Mesendoderm (in vitro differentiated cells): ENCODE results near the gene SH3RF1.
A peak's percentile ranks its signal among the peaks of the same experiment; 100 is the strongest.
"Not testable (repeated sequence)": the region's sequence is repeated elsewhere in the genome, so short reads cannot be mapped to it uniquely, and the experiment has no call there.

Experiments used
- DNase-seq: peaks from one replicate; pipeline ENCODE4 v3.0.0; 2013
- H2AK5ac ChIP-seq: 2 replicates; pipeline ENCODE4 v1.6.1; 2013; ENCODE audit warnings: low read length, inconsistent platforms
- H2BK120ac ChIP-seq: 2 replicates; pipeline ENCODE4 v1.6.1; 2013; ENCODE audit warnings: low read depth, mild to moderate bottlenecking, low read length, moderate library complexity, mixed read lengths
- H2BK15ac ChIP-seq: replicated peaks from 2 replicates; pipeline ENCODE4 v1.6.1; 2013; ENCODE audit warnings: low read depth, mild to moderate bottlenecking, moderate library complexity
- H2BK5ac ChIP-seq: 2 replicates; pipeline ENCODE4 v1.6.1; 2013; ENCODE audit warnings: low read length, inconsistent platforms
- H3K18ac ChIP-seq: 2 replicates; pipeline ENCODE4 v1.6.1; 2013; ENCODE audit warnings: mild to moderate bottlenecking, low read length, mixed read lengths
- H3K23ac ChIP-seq: one replicate; pipeline ENCODE4 v1.6.1; 2013; ENCODE audit warnings: low read length
- H3K27ac ChIP-seq: 2 replicates; pipeline ENCODE4 v1.5.1; 2013; ENCODE audit warnings: low read depth, mild to moderate bottlenecking, inconsistent platforms, low read length, moderate library complexity
- H3K27me3 ChIP-seq: 2 replicates; pipeline ENCODE4 v1.6.1; 2013; ENCODE audit warnings: low read length, control low read depth, mild to moderate bottlenecking, inconsistent platforms; ENCODE audit not compliant: insufficient read depth, poor library complexity
- H3K36me3 ChIP-seq: 2 replicates; pipeline ENCODE4 v1.6.1; 2013; ENCODE audit warnings: low read length, inconsistent platforms; ENCODE audit not compliant: control insufficient read depth, insufficient read depth
- H3K4ac ChIP-seq: one replicate; pipeline ENCODE4 v1.6.1; 2013; ENCODE audit warnings: low read depth, mild to moderate bottlenecking, low read length, moderate library complexity
- H3K4me1 ChIP-seq: 2 replicates; pipeline ENCODE4 v1.6.1; 2013; ENCODE audit warnings: low read depth, low read length, inconsistent platforms; ENCODE audit not compliant: control insufficient read depth
- H3K4me2 ChIP-seq: 2 replicates; pipeline ENCODE4 v1.6.1; 2013; ENCODE audit warnings: low read length
- H3K4me3 ChIP-seq: 2 replicates; pipeline ENCODE4 v1.5.1; 2013; ENCODE audit warnings: mild to moderate bottlenecking, low read length
- H3K56ac ChIP-seq: one replicate; pipeline ENCODE4 v1.6.1; 2013; ENCODE audit warnings: low read length
- H3K79me1 ChIP-seq: 2 replicates; pipeline ENCODE4 v1.6.1; 2013; ENCODE audit warnings: low read length, inconsistent platforms
- H3K79me2 ChIP-seq: 2 replicates; pipeline ENCODE4 v1.6.1; 2013; ENCODE audit warnings: mild to moderate bottlenecking, low read length; ENCODE audit not compliant: control insufficient read depth, insufficient read depth
- H3K9ac ChIP-seq: 2 replicates; pipeline ENCODE4 v1.6.1; 2013; ENCODE audit warnings: low read length, inconsistent platforms
- H4K5ac ChIP-seq: one replicate; pipeline ENCODE4 v1.6.1; 2013; ENCODE audit warnings: low read length
- H4K8ac ChIP-seq: one replicate; pipeline ENCODE4 v1.6.1; 2013; ENCODE audit warnings: low read depth, mild to moderate bottlenecking, control low read depth, low read length, moderate library complexity
- WGBS: extraction: QIAGEN DNeasy Blood & Tissue Kit; methylation state at CpG from one replicate; pipeline ENCODE4 v1.1.7; 2013; ENCODE audit warnings: low lambda C conversion rate, missing lambda C conversion rate; ENCODE audit not compliant: insufficient coverage; ENCODE audit errors: extremely low coverage; 5-methylcytosine and 5-hydroxymethylcytosine counted together

Gene SH3RF1

DNA sequence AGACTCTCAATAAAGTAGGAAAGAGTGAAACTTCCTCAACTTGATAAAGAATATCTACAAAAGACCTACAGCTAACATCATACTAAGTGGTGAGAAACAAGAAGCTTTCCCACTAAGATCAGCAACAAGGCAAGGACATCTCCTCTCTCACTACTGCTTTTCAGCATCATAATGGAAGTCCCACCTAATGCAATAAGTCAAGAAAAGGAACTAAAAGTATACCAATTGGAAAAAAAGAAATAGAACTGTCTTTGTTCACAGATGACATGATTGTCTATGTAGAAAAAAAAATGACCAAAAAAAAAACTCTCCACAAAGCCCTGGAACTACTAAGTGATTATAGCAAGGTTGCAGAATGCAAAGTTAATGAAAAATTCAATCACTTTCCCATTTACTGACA lies 25.1 kb upstream of the SH3RF1 start:
- no peak overlapping the region for H3K18ac ChIP-seq
- no peak overlapping the region for H4K5ac ChIP-seq
- no peak overlapping the region for H4K8ac ChIP-seq
- no peaks in the 10 kb centered on the region for H3K4me1 ChIP-seq
- H2BK5ac ChIP-seq: no peak overlapping the region
- H3K27me3 ChIP-seq: no peaks in the 10 kb centered on the region
- no peak overlapping the region for H3K4ac ChIP-seq
- no peaks in the 10 kb centered on the region for H3K79me2 ChIP-seq
- H3K27ac ChIP-seq: no peak overlapping the region
- H3K79me1 ChIP-seq: no peaks in the 10 kb centered on the region
- H2AK5ac ChIP-seq: no peak overlapping the region
- H3K56ac ChIP-seq: no peak overlapping the region
- H3K4me3 ChIP-seq: no peak overlapping the region
- no peak for DNase-seq
- H2BK120ac ChIP-seq: no peak overlapping the region
- H3K36me3 ChIP-seq: no peaks in the 10 kb centered on the region
- H3K9ac ChIP-seq: no peak overlapping the region
- H3K23ac ChIP-seq: no peak overlapping the region
- no peak overlapping the region for H2BK15ac ChIP-seq
- no peak overlapping the region for H3K4me2 ChIP-seq

DNA sequence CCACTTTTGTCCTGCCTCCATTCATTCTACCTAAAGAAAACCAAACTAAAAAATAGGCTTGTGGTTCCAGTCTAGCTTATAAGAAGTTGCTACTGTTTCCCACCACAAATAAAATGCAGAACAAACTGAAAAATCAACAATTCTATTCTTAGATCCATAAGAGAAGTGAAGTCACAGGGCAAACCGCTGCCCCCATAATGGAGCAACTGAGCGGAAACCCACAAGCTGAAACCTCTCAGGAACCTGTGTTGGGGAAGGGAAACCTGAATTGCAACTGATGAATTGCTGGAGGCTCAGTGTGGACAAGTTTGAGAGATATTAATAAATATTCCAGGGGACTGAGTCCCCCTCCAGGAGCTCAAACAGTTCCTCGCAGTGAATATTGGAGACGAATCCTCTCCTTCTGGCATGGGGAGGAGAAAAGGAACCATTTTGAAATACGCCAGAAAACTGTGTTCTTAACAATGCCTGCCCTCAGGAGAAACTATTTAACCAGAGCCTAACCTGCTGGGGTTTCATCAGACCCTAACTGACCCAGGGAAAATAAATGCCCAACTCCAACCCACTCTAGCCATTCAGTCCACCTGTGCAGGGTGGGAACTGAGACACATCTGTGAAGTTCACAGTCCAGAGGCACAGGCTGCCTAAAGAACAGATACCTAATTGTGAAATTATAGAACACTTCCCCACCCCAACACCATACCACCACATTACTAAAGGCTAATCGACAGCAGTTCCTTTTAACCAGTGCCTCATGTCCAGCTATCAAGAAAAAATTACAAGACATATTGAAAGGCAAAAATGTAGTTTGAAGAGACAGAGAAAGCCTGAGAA lies 22.8 kb upstream of the SH3RF1 start:
- DNase-seq: no peak
- Histone ChIP-seq H3K4me2 (no peak overlapping the region), H3K4ac (no peak overlapping the region), H3K27me3 (no peaks in the 10 kb centered on the region), H3K4me3 (no peak overlapping the region), H3K79me2 (no peaks in the 10 kb centered on the region), H3K9ac (no peak overlapping the region), H3K18ac (no peak overlapping the region), H3K27ac (no peak overlapping the region), H2BK5ac (no peak overlapping the region), H4K5ac (no peak overlapping the region), H4K8ac (no peak overlapping the region), H3K23ac (no peak overlapping the region), H3K36me3 (no peaks in the 10 kb centered on the region), H2BK120ac (no peak overlapping the region), H3K4me1 (no peaks in the 10 kb centered on the region), H3K56ac (no peak overlapping the region), H2AK5ac (no peak overlapping the region), H3K79me1 (no peaks in the 10 kb centered on the region), H2BK15ac (no peak overlapping the region)
- WGBS: no CpG with 5 or more reads among the region's 6 CpGs

DNA sequence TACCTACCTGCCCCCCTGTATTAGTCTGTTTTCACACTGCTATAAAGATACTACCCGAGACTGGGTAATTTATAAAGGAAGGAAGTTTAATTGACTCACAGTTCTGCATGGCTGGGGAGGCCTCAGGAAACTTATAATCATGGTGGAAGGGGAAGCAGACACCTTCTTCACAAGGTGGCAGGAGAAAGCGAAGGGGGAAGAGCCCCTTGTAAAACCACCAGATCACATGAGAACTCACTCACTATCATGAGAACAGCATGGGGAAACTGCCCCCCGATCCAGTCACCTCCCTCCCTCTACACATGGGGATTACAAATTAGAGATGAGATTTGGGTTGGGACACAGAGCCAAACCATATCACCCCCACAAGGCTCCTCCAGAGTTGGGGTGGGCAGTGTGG lies 17.2 kb upstream of the SH3RF1 start:
- H3K79me1 ChIP-seq, DNase-seq: not testable (repeated sequence)
- WGBS: no CpG with 5 or more reads among the region's 3 CpGs

DNA sequence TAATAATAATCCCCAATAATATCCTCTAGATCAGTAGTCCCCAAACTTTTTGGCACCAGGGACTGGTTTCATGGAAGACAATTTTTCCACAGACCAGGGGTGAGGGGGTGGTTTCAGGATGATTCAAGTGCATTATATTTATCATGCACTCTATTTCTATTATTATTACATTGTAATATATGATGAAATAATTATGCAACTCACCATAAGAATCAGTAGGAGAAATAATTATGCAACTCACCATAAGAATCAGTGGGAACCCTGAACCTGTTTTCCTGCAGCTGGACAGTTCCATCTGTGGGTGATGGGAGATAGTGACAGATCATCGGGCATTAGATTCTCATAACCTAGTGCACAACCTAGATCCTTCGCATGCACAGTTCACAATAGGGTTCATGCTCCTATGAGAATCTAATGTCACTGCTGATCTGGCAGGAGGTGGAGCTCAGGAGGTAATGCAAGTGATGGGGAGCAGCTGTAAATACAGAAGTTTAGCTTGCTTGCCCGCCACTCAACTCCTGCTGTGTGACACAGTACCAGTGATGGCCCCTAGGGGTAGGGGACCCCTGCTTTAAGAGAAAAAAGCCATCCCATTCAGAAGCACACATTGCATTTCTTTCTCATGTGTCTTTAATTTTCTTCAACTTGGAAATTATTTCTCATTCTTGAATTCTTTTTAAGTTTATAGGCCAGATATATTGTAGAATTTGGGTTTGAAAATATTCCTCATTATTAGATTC lies 16.0 kb upstream of the SH3RF1 start:
- no CpG with 5 or more reads among the region's 3 CpGs for WGBS
- Histone ChIP-seq H2BK5ac (no peak overlapping the region), H2BK120ac (no peak overlapping the region), H3K4me3 (no peak overlapping the region), H3K27me3 (no peaks in the 10 kb centered on the region), H3K27ac (no peak overlapping the region), H3K36me3 (no peaks in the 10 kb centered on the region), H3K79me1 (no peaks in the 10 kb centered on the region), H3K56ac (no peak overlapping the region), H2BK15ac (no peak overlapping the region), H4K8ac (no peak overlapping the region), H3K9ac (no peak overlapping the region), H3K4me1 (no peaks in the 10 kb centered on the region), H3K79me2 (no peaks in the 10 kb centered on the region), H3K4ac (no peak overlapping the region), H3K18ac (no peak overlapping the region), H2AK5ac (no peak overlapping the region), H4K5ac (no peak overlapping the region), H3K23ac (no peak overlapping the region), H3K4me2 (no peak overlapping the region)
- peak; percentile 23 for DNase-seq

More for the DNA sequence above, 17.2 kb upstream of the SH3RF1 start:
- H3K27ac ChIP-seq, H3K9ac ChIP-seq, H3K4me3 ChIP-seq, H2BK5ac ChIP-seq, H3K27me3 ChIP-seq, H4K8ac ChIP-seq, H2BK15ac ChIP-seq, H3K4me1 ChIP-seq, H2BK120ac ChIP-seq, H3K4ac ChIP-seq, H3K4me2 ChIP-seq, H4K5ac ChIP-seq, H3K18ac ChIP-seq, H3K79me2 ChIP-seq, H3K56ac ChIP-seq, H3K23ac ChIP-seq, H3K36me3 ChIP-seq, H2AK5ac ChIP-seq: not testable (repeated sequence)

DNA sequence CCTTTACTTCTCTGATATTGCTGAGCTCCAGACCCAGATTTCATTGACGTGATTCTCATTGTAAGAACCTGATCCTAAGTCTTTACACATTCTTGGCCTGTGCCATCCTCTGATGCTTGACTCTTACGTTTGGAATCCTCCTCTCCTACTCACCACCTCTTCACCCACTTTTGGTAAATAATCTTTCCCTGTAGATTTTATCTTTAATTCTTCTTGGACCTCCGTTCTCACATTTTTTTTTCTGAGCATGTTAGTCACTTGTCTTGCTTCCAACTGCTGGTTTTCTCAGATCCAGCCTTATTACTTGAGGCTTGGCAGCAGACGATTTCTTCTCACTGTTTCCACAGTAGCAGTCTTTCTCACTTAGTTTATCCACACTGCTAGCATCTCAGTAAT lies 12.4 kb upstream of the SH3RF1 start:
- no peak overlapping the region for H2BK15ac ChIP-seq
- H3K4me1 ChIP-seq: no peaks in the 10 kb centered on the region
- H3K4me2 ChIP-seq: no peak overlapping the region
- no peak overlapping the region for H3K18ac ChIP-seq
- no peaks in the 10 kb centered on the region for H3K79me1 ChIP-seq
- H2BK5ac ChIP-seq: no peak overlapping the region
- H3K23ac ChIP-seq: no peak overlapping the region
- H3K79me2 ChIP-seq: no peaks in the 10 kb centered on the region
- H2AK5ac ChIP-seq: no peak overlapping the region
- no peak for DNase-seq
- no CpG with 5 or more reads among the region's 4 CpGs for WGBS
- H3K56ac ChIP-seq: no peak overlapping the region
- no peak overlapping the region for H3K4me3 ChIP-seq
- H3K4ac ChIP-seq: no peak overlapping the region
- no peak overlapping the region for H3K9ac ChIP-seq
- H4K5ac ChIP-seq: no peak overlapping the region
- no peaks in the 10 kb centered on the region for H3K36me3 ChIP-seq
- no peak overlapping the region for H3K27ac ChIP-seq
- H2BK120ac ChIP-seq: no peak overlapping the region
- no peaks in the 10 kb centered on the region for H3K27me3 ChIP-seq
- H4K8ac ChIP-seq: no peak overlapping the region
